Stimulated activated CD8-positive, alpha-beta memory T cell treated with anti-CD3 and anti-CD28 coated beads, Interleukin-4, amount 100 ng/mL, for 1 hour (primary cell): ENCODE results near the gene PLPPR2.
"Not testable (repeated sequence)": the region's sequence is repeated elsewhere in the genome, so short reads cannot be mapped to it uniquely, and the experiment has no call there.

Experiments used
- DNase-seq, 2 donors: peaks; one replicate each; pipeline ENCODE4 v3.0.0-alpha.2; 2020; ENCODE audit warnings: low read depth in 2 of 2, low spot score in 1 of 2

Gene PLPPR2

GRCh38 chr19:11370744-11371143 lies 15.5 kb downstream of the PLPPR2 start:
- no peak for DNase-seq

- DNase-seq, result no peak
Measured at GRCh38 chr19:11373166-11373884, 18.1 kb downstream of the PLPPR2 start.

- DNase-seq, result no peak
Measured at GRCh38 chr19:11373885-11374432, 18.7 kb downstream of the PLPPR2 start.

- DNase-seq, result peak; percentile 84 to 91
Measured at GRCh38 chr19:11374433-11375142, 19.4 kb downstream of the PLPPR2 start, which contains the start of gene SWSAP1. Gene SWSAP1, plus strand, starts transcription at chr19:11374666. Its CDS starts 15 bp downstream, at chr19:11374681.

GRCh38 chr19:11375143-11375948 lies 20.1 kb downstream of the PLPPR2 start:
- DNase-seq, result peak; percentile 17 to 44

GRCh38 chr19:11377237-11377636 lies 22.0 kb downstream of the PLPPR2 start:
- DNase-seq, result no peak

GRCh38 chr19:11377756-11378155 lies 22.5 kb downstream of the PLPPR2 start:
- no peak for DNase-seq

GRCh38 chr19:11378319-11379189 lies 23.3 kb downstream of the PLPPR2 start:
- DNase-seq, result no peak

- DNase-seq, result not testable (repeated sequence)
Measured at GRCh38 chr19:11379269-11379845, 24.1 kb downstream of the PLPPR2 start.

GRCh38 chr19:11379857-11380350 lies 24.7 kb downstream of the PLPPR2 start:
- DNase-seq, result no peak

GRCh38 chr19:11380653-11381537 lies 25.7 kb downstream of the PLPPR2 start:
- DNase-seq, result peak; percentile 82 to 93

- DNase-seq, result no peak
Measured at GRCh38 chr19:11382898-11383705, 27.9 kb downstream of the PLPPR2 start.

GRCh38 chr19:11383706-11384048 lies 28.4 kb downstream of the PLPPR2 start:
- no peak for DNase-seq

- DNase-seq, result no peak
Measured at GRCh38 chr19:11384778-11385129, 29.5 kb downstream of the PLPPR2 start.

GRCh38 chr19:11387162-11388034 lies 32.2 kb downstream of the PLPPR2 start:
- no peak for DNase-seq

GRCh38 chr19:11390359-11390758 lies 35.1 kb downstream of the PLPPR2 start:
- DNase-seq, result no peak

GRCh38 chr19:11390933-11391680 lies 35.9 kb downstream of the PLPPR2 start:
- DNase-seq, result no peak
